OCI-LY3 (cell line): ENCODE data around the gene ABCC12.
"Not testable (repeated sequence)": the region's sequence is repeated elsewhere in the genome, so short reads cannot be mapped to it uniquely, and the experiment has no call there.

Experiments used
- H2AFZ ChIP-seq: fragments of 200-600, 300-600 bp; shearing (Covaris generic); 2 replicates; pipeline ENCODE4 v1.6.0; 2014; ENCODE audit warnings: antibody characterized with exemption, low read depth, low read length
- H3K27ac ChIP-seq: fragments of 200-600, 300-600 bp; sonication (generic); 2 replicates; pipeline ENCODE4 v1.5.1; 2014; ENCODE audit warnings: mild to moderate bottlenecking, low read length, moderate library complexity, mixed read lengths
- H3K27me3 ChIP-seq: fragments of 200-600, 300-600 bp; sonication (generic); 2 replicates; pipeline ENCODE4 v1.6.1; 2014; ENCODE audit warnings: low read depth, low read length, mixed read lengths
- H3K36me3 ChIP-seq: fragments of 200-600, 300-600 bp; sonication (generic); replicated peaks from 2 replicates; pipeline ENCODE3; 2014; ENCODE audit warnings: low read depth, low read length, mixed read lengths
- H3K4me1 ChIP-seq: fragments of 300-600, 200-600 bp; sonication (generic); 2 replicates; pipeline ENCODE4 v1.6.1; 2014; ENCODE audit warnings: low read length, mixed read lengths
- H3K4me2 ChIP-seq: fragments of 200-600, 300-600 bp; sonication (generic); 2 replicates; pipeline ENCODE4 v1.6.1; 2014; ENCODE audit warnings: low read length, mixed read lengths
- H3K4me3 ChIP-seq: fragments of 300-600, 200-600 bp; sonication (generic); 2 replicates; pipeline ENCODE4 v1.5.1; 2014; ENCODE audit warnings: antibody characterized with exemption, mild to moderate bottlenecking, low read length, moderate library complexity
- H3K79me2 ChIP-seq: fragments of 300-600, 200-600 bp; shearing (Covaris generic); 2 replicates; pipeline ENCODE4 v1.6.1; 2014; ENCODE audit warnings: mild to moderate bottlenecking, low read length, mixed read lengths
- H3K9ac ChIP-seq: fragments of 300-600, 200-600 bp; shearing (Covaris generic); 2 replicates; pipeline ENCODE4 v1.6.0; 2014; ENCODE audit warnings: mild to moderate bottlenecking, low read length, moderate library complexity
- H3K9me3 ChIP-seq: fragments of 200-600, 300-600 bp; shearing (Covaris generic); 2 replicates; pipeline ENCODE4 v1.6.1; 2014; ENCODE audit warnings: low read length, mixed read lengths; ENCODE audit not compliant: insufficient read depth
- H4K20me1 ChIP-seq: fragments of 200-600, 300-600 bp; sonication (generic); 2 replicates; pipeline ENCODE4 v1.6.1; 2016; ENCODE audit warnings: low read length, mixed read lengths; ENCODE audit not compliant: insufficient read depth
- CTCF ChIP-seq: fragments of 200-600, 300-600 bp; sonication (generic); IDR thresholded peaks from 2 replicates; pipeline ENCODE4 v1.5.1; 2014; ENCODE audit warnings: antibody characterized with exemption, low read length, low read depth
- EZH2phosphoT487 ChIP-seq: fragments of 200-600 bp; shearing (Covaris generic); IDR thresholded peaks from 2 replicates; pipeline ENCODE4 v1.6.1; 2018; ENCODE audit warnings: antibody characterized with exemption, mixed run types, low read depth

ABCC12 gene

GRCh38 chr16:48169896-48170295 is 14.1 kb upstream of the ABCC12 start:
- Histone ChIP-seq H3K27me3 (peaks cover 19% of the 10 kb centered on the region; the same call in 1 of the 2 replicates), H4K20me1 (no peaks in the 10 kb centered on the region), H2AFZ (no peak overlapping the region), H3K4me3 (no peak overlapping the region), H3K79me2 (no peaks in the 10 kb centered on the region), H3K4me2 (no peak overlapping the region), H3K9ac (no peak overlapping the region), H3K36me3 (no peaks in the 10 kb centered on the region), H3K27ac (no peak overlapping the region), H3K9me3 (no peaks in the 10 kb centered on the region), H3K4me1 (peaks cover 16% of the 10 kb centered on the region)
- TF ChIP-seq CTCF (no peak), EZH2phosphoT487 (no peak)

GRCh38 chr16:48168075-48168474 is 12.3 kb upstream of the ABCC12 start:
- Histone ChIP-seq H3K4me1 (peaks cover 16% of the 10 kb centered on the region), H3K9me3 (no peaks in the 10 kb centered on the region), H3K9ac (no peak overlapping the region), H2AFZ (no peak overlapping the region), H3K27ac (no peak overlapping the region), H3K4me2 (peak overlapping the region; percentile 19; the same call in 1 of the 2 replicates), H3K36me3 (no peaks in the 10 kb centered on the region), H3K79me2 (no peaks in the 10 kb centered on the region), H3K27me3 (peaks cover 8% of the 10 kb centered on the region; the same call in 1 of the 2 replicates), H3K4me3 (no peak overlapping the region), H4K20me1 (no peaks in the 10 kb centered on the region)
- TF ChIP-seq CTCF (no peak), EZH2phosphoT487 (no peak)

DNA sequence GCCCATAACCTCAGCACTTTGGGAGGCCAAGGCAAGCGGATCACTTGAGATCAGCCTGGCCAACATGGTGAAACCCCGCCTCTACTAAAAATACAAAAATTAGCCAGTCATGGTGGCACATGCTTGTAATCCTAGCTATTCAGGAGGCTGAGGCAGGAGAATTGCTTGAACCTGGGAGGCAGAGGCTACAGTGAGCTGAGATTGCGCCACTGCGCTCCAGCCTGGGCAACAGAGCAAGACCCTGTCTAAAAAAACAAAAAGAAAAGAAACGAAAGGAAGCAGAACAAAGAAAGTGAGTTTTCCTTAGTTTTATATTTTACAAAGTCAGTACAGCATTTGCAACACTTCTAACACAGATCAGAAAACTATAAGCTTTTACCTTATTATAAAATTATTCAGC is 10.8 kb upstream of the ABCC12 start:
- H3K27ac ChIP-seq, H2AFZ ChIP-seq, H3K4me2 ChIP-seq, H3K79me2 ChIP-seq, H3K9ac ChIP-seq, H3K36me3 ChIP-seq, H3K9me3 ChIP-seq, H3K4me3 ChIP-seq, H4K20me1 ChIP-seq: not testable (repeated sequence)
- Histone ChIP-seq H3K4me1 (peaks cover 16% of the 10 kb centered on the region), H3K27me3 (peaks cover 15% of the 10 kb centered on the region)

- Histone ChIP-seq H3K4me2 (no peak overlapping the region), H2AFZ (no peak overlapping the region), H3K9me3 (no peaks in the 10 kb centered on the region), H3K9ac (no peak overlapping the region), H3K79me2 (no peaks in the 10 kb centered on the region), H3K4me3 (no peak overlapping the region), H3K4me1 (peaks cover 16% of the 10 kb centered on the region), H3K27ac (no peak overlapping the region), H3K36me3 (no peaks in the 10 kb centered on the region), H3K27me3 (peaks cover 16% of the 10 kb centered on the region), H4K20me1 (no peaks in the 10 kb centered on the region)
- TF ChIP-seq EZH2phosphoT487, result no peak
- TF ChIP-seq CTCF, result no peak
Observed at GRCh38 chr16:48165961-48166578, 10.3 kb upstream of the ABCC12 start.
